Stimulated activated CD4-positive, alpha-beta T cell treated with anti-CD3 and anti-CD28 coated beads, Interleukin-15, amount 100 ng/mL, for 48 hours (primary cell): Measurements from ENCODE around the gene HAVCR1.
"Not testable (repeated sequence)": the region's sequence is repeated elsewhere in the genome, so short reads cannot be mapped to it uniquely, and the experiment has no call there.

ENCODE experiments used
- DNase-seq, 2 donors: peaks; one replicate each; pipeline ENCODE4 v3.0.0-alpha.2; 2020; ENCODE audit warnings: low read depth in 2 of 2

HAVCR1 gene

GRCh38 chr5:157050050-157050449 lies 8.9 kb downstream of the HAVCR1 start:
- DNase-seq = no peak

GRCh38 chr5:157049605-157050004 lies 9.3 kb downstream of the HAVCR1 start:
- DNase-seq = no peak

- DNase-seq = no peak
Observed at GRCh38 chr5:157047898-157048297, 11.0 kb downstream of the HAVCR1 start.

- not testable (repeated sequence) for DNase-seq
Observed at GRCh38 chr5:157047016-157047415, 11.9 kb downstream of the HAVCR1 start.

GRCh38 chr5:157046041-157046440 lies 12.9 kb downstream of the HAVCR1 start:
- DNase-seq = no peak

GRCh38 chr5:157045601-157046000 lies 13.3 kb downstream of the HAVCR1 start:
- DNase-seq = no peak

- DNase-seq = no peak
Observed at GRCh38 chr5:157038568-157039187, 20.2 kb downstream of the HAVCR1 start.

- DNase-seq = not testable (repeated sequence)
Observed at GRCh38 chr5:157034106-157035072, 24.5 kb downstream of the HAVCR1 start.

- no peak for DNase-seq
Observed at GRCh38 chr5:157033071-157033583, 25.8 kb downstream of the HAVCR1 start.

GRCh38 chr5:157030692-157031091 lies 28.2 kb downstream of the HAVCR1 start:
- DNase-seq = no peak

- no peak for DNase-seq
Observed at GRCh38 chr5:157029457-157029856, 29.5 kb downstream of the HAVCR1 start.

- not testable (repeated sequence) for DNase-seq
Observed at GRCh38 chr5:157027663-157028062, 31.3 kb downstream of the HAVCR1 start.

- DNase-seq = no peak
Observed at GRCh38 chr5:157026789-157027424, 32.0 kb downstream of the HAVCR1 start.

- peak; percentile 67 to 72 for DNase-seq
Observed at GRCh38 chr5:157025093-157025698, 33.7 kb downstream of the HAVCR1 start.

- no peak for DNase-seq
Observed at GRCh38 chr5:157024208-157024959, 34.5 kb downstream of the HAVCR1 start.

- DNase-seq = no peak
Observed at GRCh38 chr5:157022024-157022423, 36.9 kb downstream of the HAVCR1 start.

GRCh38 chr5:157020511-157021222 lies 38.2 kb downstream of the HAVCR1 start:
- no peak for DNase-seq

- no peak for DNase-seq
Observed at GRCh38 chr5:157020002-157020401, 38.9 kb downstream of the HAVCR1 start.

GRCh38 chr5:157014143-157014542 lies 44.8 kb downstream of the HAVCR1 start:
- DNase-seq = not testable (repeated sequence)

- no peak for DNase-seq
Observed at GRCh38 chr5:157006262-157006661, 52.7 kb downstream of the HAVCR1 start.
